ENCODE data around the gene SRSF3.
A peak's percentile ranks its signal among the peaks of the same experiment; 100 is the strongest.

SRSF3 gene

DNA sequence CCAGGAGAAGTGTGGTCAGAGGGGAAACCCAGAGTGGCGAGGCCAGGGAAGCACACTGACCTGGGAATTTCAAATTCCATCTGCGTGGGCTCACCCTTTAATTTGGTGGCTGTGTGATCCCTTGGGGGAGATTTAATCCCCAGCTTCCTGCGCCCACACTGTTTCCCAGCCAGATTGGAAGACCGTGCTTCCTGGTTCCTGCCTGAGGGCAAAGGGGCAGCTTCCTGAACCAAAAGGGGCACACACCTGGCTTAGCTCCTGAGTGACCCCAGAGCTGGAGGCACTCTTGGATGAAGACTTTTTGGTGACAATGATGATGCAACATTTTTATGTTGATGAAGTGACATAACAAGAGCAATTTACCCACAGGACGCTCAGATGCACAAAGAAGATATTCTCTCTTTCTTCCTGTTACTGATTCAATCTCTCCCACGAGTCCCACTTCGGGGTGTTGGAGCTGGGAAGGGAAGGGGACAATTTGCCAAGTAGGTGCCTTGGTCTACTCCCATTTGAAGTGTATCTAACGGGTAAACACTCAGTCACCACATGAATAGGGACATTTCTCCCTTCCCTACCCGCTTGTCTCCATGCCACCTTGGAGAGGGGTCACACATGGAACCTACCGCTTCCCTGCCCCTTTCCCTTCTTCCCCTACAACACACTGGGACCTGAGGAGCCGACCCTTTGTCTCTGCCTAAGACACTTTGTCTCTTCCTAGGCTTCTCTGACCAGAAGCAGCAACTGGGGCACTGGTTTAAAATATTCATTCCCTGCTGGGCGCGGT, 55.7 kb downstream of the SRSF3 start:
- peak; percentile 51 for DNase-seq (ENCODE audit: low spot score)

DNA sequence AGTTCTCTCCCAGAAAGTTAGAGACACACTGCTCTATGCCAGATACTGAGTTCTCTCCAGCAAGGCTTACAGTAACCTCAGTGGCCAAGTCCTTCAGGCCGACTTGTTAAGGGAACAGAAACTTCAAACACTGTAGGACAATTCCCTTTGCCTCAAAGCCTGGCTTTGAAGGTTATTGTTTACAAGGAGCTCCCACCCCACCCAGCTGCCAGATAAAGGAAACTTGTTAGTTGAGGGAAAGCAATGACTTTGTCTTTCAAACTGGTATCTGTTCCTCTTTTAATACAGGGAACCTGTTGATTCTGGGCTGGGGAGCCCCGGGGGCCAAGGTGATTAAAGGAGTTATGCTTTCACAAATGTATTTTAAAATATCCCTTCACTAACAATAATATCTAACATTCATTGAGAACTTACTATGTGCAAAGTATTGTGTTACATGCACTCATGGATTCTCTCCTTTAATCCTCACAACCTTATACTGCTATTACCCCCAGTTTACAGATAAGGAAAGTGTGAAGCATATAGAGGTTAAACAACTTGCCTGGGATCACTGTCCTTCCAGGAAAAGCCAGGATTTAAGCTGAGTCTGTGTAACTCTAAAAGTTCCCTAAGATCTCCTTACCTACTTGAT, 56.8 kb downstream of the SRSF3 start:
- no peak for DNase-seq (ENCODE audit: low spot score)

DNA sequence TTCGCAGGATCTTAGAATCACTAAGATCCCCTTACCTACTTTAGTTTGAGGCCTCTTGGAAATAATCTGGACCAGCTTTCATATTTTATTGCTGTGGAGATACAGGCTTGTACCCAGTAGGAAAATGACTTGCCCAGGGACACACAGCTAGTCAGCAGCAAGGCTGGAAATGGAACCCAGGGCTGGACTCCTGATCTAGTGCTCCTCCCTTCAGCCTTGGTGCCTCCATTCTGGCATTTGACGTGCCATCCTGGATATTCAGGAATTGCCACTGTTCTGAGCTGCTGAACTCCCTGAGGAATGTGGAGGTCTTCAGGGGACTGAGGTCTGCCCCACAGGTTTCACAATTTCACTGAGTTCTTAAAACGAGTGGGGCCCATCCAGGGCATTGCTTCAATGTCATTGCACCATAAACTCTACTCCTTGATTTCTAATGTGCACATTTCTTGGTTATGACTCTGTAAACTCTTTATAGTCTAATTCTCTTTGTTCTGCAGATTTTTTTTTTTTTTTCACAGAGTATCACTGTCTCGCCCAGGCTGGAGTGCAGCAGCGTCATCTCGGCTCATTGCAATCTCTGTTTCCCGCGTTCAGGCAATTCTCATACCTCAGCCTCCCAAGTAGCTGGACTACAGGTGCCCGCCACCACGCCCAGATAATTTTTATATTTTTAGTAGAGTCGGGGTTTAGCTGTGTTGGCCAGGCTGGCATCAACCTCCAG, 57.7 kb downstream of the SRSF3 start:
- DNase-seq (ENCODE audit: low spot score): no peak

DNA sequence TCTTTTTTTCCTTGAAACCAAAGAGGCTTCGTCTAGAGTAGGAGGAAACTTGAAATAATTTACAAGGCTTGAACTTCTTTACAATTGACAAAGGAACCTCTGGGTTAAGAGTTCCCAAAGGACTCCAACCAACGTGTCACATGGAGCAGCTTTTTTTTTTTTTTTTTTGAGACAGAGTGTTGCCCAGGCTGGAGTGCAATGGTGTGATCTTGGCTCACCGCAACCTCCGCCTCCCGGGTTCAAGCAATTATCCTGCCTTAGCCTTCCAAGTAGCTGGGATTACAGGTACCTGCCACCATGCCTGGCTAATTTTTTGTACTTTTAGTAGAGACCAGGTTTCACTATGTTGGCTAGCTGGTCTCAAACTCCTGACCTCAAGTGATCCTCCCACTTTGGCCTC, 60.3 kb downstream of the SRSF3 start:
- peak; percentile 65 for DNase-seq (ENCODE audit: low spot score)
